HG03066 (cell line): ENCODE measurements around the gene MAP4.
"Not testable (repeated sequence)": the region's sequence is repeated elsewhere in the genome, so short reads cannot be mapped to it uniquely, and the experiment has no call there.

Source experiments
- ATAC-seq: cut with Tn5 transposase; IDR thresholded peaks from one replicate; pipeline ENCODE4 v1.9.1; 2021; ENCODE audit warnings: low read depth; ENCODE audit not compliant: unreplicated experiment

MAP4 gene

GRCh38 chr3:48016301-48016973 lies at the start of gene MAP4:
MAP4 (minus strand) TSS chr3:48016416; CDS start chr3:47998860, 17,556 bp downstream.
- ATAC-seq = no peak

- ATAC-seq = no peak
Measured at GRCh38 chr3:48065035-48065434, 48.8 kb upstream of the MAP4 start.

- ATAC-seq = no peak
Measured at GRCh38 chr3:48064292-48064829, 48.1 kb upstream of the MAP4 start.

- not testable (repeated sequence) for ATAC-seq
Measured at GRCh38 chr3:48061586-48061985, 45.4 kb upstream of the MAP4 start.

- ATAC-seq = no peak
Measured at GRCh38 chr3:48058091-48058490, 41.9 kb upstream of the MAP4 start.

- no peak for ATAC-seq
Measured at GRCh38 chr3:48057521-48057920, 41.3 kb upstream of the MAP4 start.

- no peak for ATAC-seq
Measured at GRCh38 chr3:48047841-48048464, 31.7 kb upstream of the MAP4 start.

GRCh38 chr3:48042071-48042760 lies 26.0 kb upstream of the MAP4 start:
- no peak for ATAC-seq

- ATAC-seq = no peak
Measured at GRCh38 chr3:48039487-48040190, 23.4 kb upstream of the MAP4 start.

- ATAC-seq = no peak
Measured at GRCh38 chr3:48038971-48039481, 22.8 kb upstream of the MAP4 start.

- no peak for ATAC-seq
Measured at GRCh38 chr3:48034000-48034516, 17.8 kb upstream of the MAP4 start.

GRCh38 chr3:48030188-48030587 lies 14.0 kb upstream of the MAP4 start:
- ATAC-seq = no peak

GRCh38 chr3:48026951-48027908 lies 11.0 kb upstream of the MAP4 start:
- no peak for ATAC-seq

GRCh38 chr3:48026098-48026497 lies 9.9 kb upstream of the MAP4 start:
- no peak for ATAC-seq

GRCh38 chr3:48024401-48024800 lies 8.2 kb upstream of the MAP4 start:
- ATAC-seq = no peak

GRCh38 chr3:48023377-48023776 lies 7.2 kb upstream of the MAP4 start:
- no peak for ATAC-seq

- ATAC-seq = no peak
Measured at GRCh38 chr3:48022178-48022577, 6.0 kb upstream of the MAP4 start.

- no peak for ATAC-seq
Measured at GRCh38 chr3:48018841-48019240, 2.6 kb upstream of the MAP4 start.

- no peak for ATAC-seq
Measured at GRCh38 chr3:48015431-48016180, 610 bp downstream of the MAP4 start.
